HEK293 (cell line): Measurements from ENCODE around the gene SLC8A1.

Experiments used
- CTCF ChIA-PET: fragments of 350-600 bp; formaldehyde crosslinking; extraction: SDS; loops from one replicate; lab custom pipeline; 2021; ENCODE audit warnings: antibody characterized with exemption; lab: Yijun Ruan, JAX
- POLR2A ChIA-PET: fragments of 300-600 bp; formaldehyde crosslinking; extraction: SDS; loops from one replicate; lab custom pipeline; 2020; ENCODE audit warnings: antibody characterized with exemption, inconsistent platforms; lab: Yijun Ruan, JAX
- H3K27ac ChIP-seq: fragments of 200-500 bp; sonication (Bioruptor generic); 2 replicates; pipeline ENCODE4 v1.5.1; 2014; ENCODE audit warnings: low read depth, low read length, control low read depth, inconsistent platforms; ENCODE audit errors: extremely low read depth
- H3K36me3 ChIP-seq, 2 experiments: fragments of 200-500 bp in 1 of 2; sonication (Bioruptor generic) in 1 of 2; 1 replicate in 1 of 2; 2 replicates in 1 of 2; pipeline ENCODE4 v1.5.1; 2014 to 2017; ENCODE audit warnings: inconsistent platforms in 2 of 2, low read length in 2 of 2; ENCODE audit not compliant: control insufficient read depth in 2 of 2, insufficient read depth in 1 of 2
- H3K4me1 ChIP-seq: fragments of 200-500 bp; sonication (Bioruptor generic); 2 replicates; pipeline ENCODE4 v1.5.1; 2014; ENCODE audit warnings: mild to moderate bottlenecking, low read length, inconsistent platforms; ENCODE audit not compliant: control insufficient read depth, insufficient read depth
- H3K4me3 ChIP-seq: 2 replicates; pipeline ENCODE4 v1.5.1; 2011; ENCODE audit warnings: low read depth, mild to moderate bottlenecking, control low read depth, low read length, moderate library complexity
- H3K9me3 ChIP-seq: fragments of 200-500 bp; sonication (Bioruptor generic); 2 replicates; pipeline ENCODE4 v1.5.1; 2014; ENCODE audit warnings: low read depth, low read length, inconsistent platforms; ENCODE audit not compliant: control insufficient read depth, insufficient read depth
- AEBP2 ChIP-seq: fragments of 450-650 bp; formaldehyde crosslinking; IDR thresholded peaks from 2 replicates; pipeline ENCODE4 v1.5.1; 2016; ENCODE audit warnings: missing biosample characterization, missing genetic modification characterization, borderline replicate concordance
- BCL11A ChIP-seq: fragments of 450-650 bp; formaldehyde crosslinking; IDR thresholded peaks from 2 replicates; pipeline ENCODE4 v1.5.1; 2016; ENCODE audit warnings: low read depth, missing biosample characterization, missing genetic modification characterization
- KLF10 ChIP-seq: fragments of 450-650 bp; IDR thresholded peaks from 2 replicates; pipeline ENCODE4 v1.5.1; 2018; ENCODE audit warnings: missing biosample characterization, mild to moderate bottlenecking, missing genetic modification characterization
- OSR2 ChIP-seq: fragments of 450-650 bp; formaldehyde crosslinking; IDR thresholded peaks from 2 replicates; pipeline ENCODE4 v1.5.1; 2016; ENCODE audit warnings: missing biosample characterization, missing genetic modification characterization
- YY1 ChIP-seq: fragments of 450-650 bp; formaldehyde crosslinking; IDR thresholded peaks from 2 replicates; pipeline ENCODE4 v1.5.1; 2018; ENCODE audit warnings: missing biosample characterization, missing genetic modification characterization
- ZBTB10 ChIP-seq: fragments of 450-650 bp; formaldehyde crosslinking; IDR thresholded peaks from 2 replicates; pipeline ENCODE4 v1.5.1; 2016; ENCODE audit warnings: missing biosample characterization, missing genetic modification characterization
- ZBTB17 ChIP-seq: fragments of 450-650 bp; formaldehyde crosslinking; IDR thresholded peaks from 2 replicates; pipeline ENCODE4 v1.5.1; 2016; ENCODE audit warnings: missing biosample characterization, missing genetic modification characterization
- ZBTB21 ChIP-seq: fragments of 450-650 bp; formaldehyde crosslinking; IDR thresholded peaks from 2 replicates; pipeline ENCODE4 v1.5.1; 2017; ENCODE audit warnings: missing biosample characterization, missing genetic modification characterization
- ZNF169 ChIP-seq: fragments of 450-650 bp; formaldehyde crosslinking; IDR thresholded peaks from 2 replicates; pipeline ENCODE4 v1.5.1; 2016; ENCODE audit warnings: missing biosample characterization, missing genetic modification characterization
- ZNF24 ChIP-seq: fragments of 450-650 bp; formaldehyde crosslinking; IDR thresholded peaks from 2 replicates; pipeline ENCODE4 v1.5.1; 2016; ENCODE audit warnings: missing biosample characterization, missing genetic modification characterization
- ZNF350 ChIP-seq: fragments of 450-650 bp; formaldehyde crosslinking; IDR thresholded peaks from 2 replicates; pipeline ENCODE4 v1.5.0; 2017; ENCODE audit warnings: missing biosample characterization, mild to moderate bottlenecking, missing genetic modification characterization
- ZNF37A ChIP-seq: fragments of 450-650 bp; IDR thresholded peaks from 2 replicates; pipeline ENCODE4 v1.5.1; 2018; ENCODE audit warnings: missing biosample characterization, missing genetic modification characterization
- ZNF391 ChIP-seq: fragments of 450-650 bp; formaldehyde crosslinking; IDR thresholded peaks from 2 replicates; pipeline ENCODE4 v1.5.1; 2016; ENCODE audit warnings: low read depth, missing biosample characterization, missing genetic modification characterization, borderline replicate concordance
- ZNF404 ChIP-seq: fragments of 450-650 bp; formaldehyde crosslinking; IDR thresholded peaks from 2 replicates; pipeline ENCODE4 v1.5.1; 2017; ENCODE audit warnings: missing biosample characterization, missing genetic modification characterization
- ZNF423 ChIP-seq: fragments of 450-650 bp; formaldehyde crosslinking; IDR thresholded peaks from 2 replicates; pipeline ENCODE4 v1.5.1; 2016; ENCODE audit warnings: missing biosample characterization, missing genetic modification characterization
- ZNF449 ChIP-seq: fragments of 450-650 bp; formaldehyde crosslinking; IDR thresholded peaks from 2 replicates; pipeline ENCODE4 v1.5.1; 2017; ENCODE audit warnings: missing biosample characterization, mild to moderate bottlenecking, missing genetic modification characterization, moderate library complexity
- ZNF518A ChIP-seq: fragments of 450-650 bp; formaldehyde crosslinking; conservative IDR thresholded peaks from 2 replicates; pipeline ENCODE4 v1.5.1; 2016; ENCODE audit warnings: low read depth, missing biosample characterization, missing genetic modification characterization
- ZNF629 ChIP-seq: fragments of 450-650 bp; formaldehyde crosslinking; IDR thresholded peaks from 2 replicates; pipeline ENCODE4 v1.5.1; 2017; ENCODE audit warnings: missing biosample characterization, missing genetic modification characterization
- ZNF677 ChIP-seq: fragments of 450-650 bp; IDR thresholded peaks from 2 replicates; pipeline ENCODE4 v1.5.0; 2018; ENCODE audit warnings: missing biosample characterization, mild to moderate bottlenecking, missing genetic modification characterization, moderate library complexity
- ZSCAN4 ChIP-seq: fragments of 450-650 bp; formaldehyde crosslinking; IDR thresholded peaks from 2 replicates; pipeline ENCODE4 v1.5.1; 2017; ENCODE audit warnings: missing biosample characterization, missing genetic modification characterization

Gene SLC8A1

GRCh38 chr2:40103590-40103989 lies 348.3 kb downstream of the SLC8A1 start:
- Histone ChIP-seq H3K4me1 (no peaks in the 10 kb centered on the region), H3K27ac (no peak overlapping the region), H3K9me3 (no peaks in the 10 kb centered on the region), H3K36me3 (no peaks in the 10 kb centered on the region), H3K4me3 (no peak overlapping the region)
- ChIA-PET CTCF (interaction anchor here (0.6 kb wide), 1 partner anchor 803 kb away, joined by 3 read pairs; no protein-coding TSS in a partner anchor), POLR2A (no interaction called here)
- TF ChIP-seq ZSCAN4 (tag by site-specific recombination) = no peak
- TF ChIP-seq ZNF518A (tag by site-specific recombination) = no peak
- no peak for TF ChIP-seq ZNF169 (tag by site-specific recombination)
- no peak for TF ChIP-seq ZNF37A (tag by site-specific recombination)
- TF ChIP-seq ZNF404 (tag by site-specific recombination) = no peak

- ChIA-PET POLR2A (no interaction called here), CTCF (interaction anchor here (0.6 kb wide), 1 partner anchor 802 kb away, joined by 3 read pairs; no protein-coding TSS in a partner anchor)
- Histone ChIP-seq H3K4me3 (no peak overlapping the region), H3K9me3 (no peaks in the 10 kb centered on the region), H3K36me3 (no peaks in the 10 kb centered on the region), H3K27ac (no peak overlapping the region), H3K4me1 (no peaks in the 10 kb centered on the region)
- no peak for TF ChIP-seq BCL11A (tag by site-specific recombination)
- TF ChIP-seq AEBP2 = no peak
- TF ChIP-seq OSR2 (tag by site-specific recombination) = no peak
- TF ChIP-seq ZNF449 (tag by site-specific recombination) = no peak
- no peak for TF ChIP-seq ZNF423 (tag by site-specific recombination)
- no peak for TF ChIP-seq KLF10 (tag by site-specific recombination)
- no peak for TF ChIP-seq ZNF629 (tag by site-specific recombination)
- no peak for TF ChIP-seq YY1 (tag by site-specific recombination)
- no peak for TF ChIP-seq ZBTB10
- TF ChIP-seq ZNF391 = no peak
- TF ChIP-seq ZBTB17 (tag by site-specific recombination) = no peak
- TF ChIP-seq ZNF24 = no peak
- TF ChIP-seq ZNF677 (tag by site-specific recombination) = no peak
- TF ChIP-seq ZBTB21 (tag by site-specific recombination) = no peak
- no peak for TF ChIP-seq ZNF350 (tag by site-specific recombination)
These were observed 348.7 kb downstream of the SLC8A1 start for GRCh38 chr2:40103163-40103562.
